ENCODE data around the gene ADAMTS16. TPM values are rescaled to one million over a fixed set of nuclear protein-coding genes. Genes with fewer than 3 reads are reported as not detected.

The ADAMTS16 gene
- total and polyA plus RNA-seq, 2 experiments from 2014 or later: 2.8 to 15.4 TPM

GRCh38 chr5:5276430-5276829, 136.3 kb downstream of the ADAMTS16 start:
- Histone ChIP-seq H3F3A (replicated peaks; ENCODE audit: low read depth) (no peaks in the 10 kb centered on the region), H2AFZ (no peak overlapping the region), H3K4me1 (ENCODE audit: insufficient read depth) (peaks cover 5% of the 10 kb centered on the region; the same call in 1 of the 2 replicates), H3K36me3 (ENCODE audit: insufficient read depth) (no peaks in the 10 kb centered on the region), H3K9me2 (ENCODE audit: insufficient read depth) (no peaks in the 10 kb centered on the region), H3K27ac (ENCODE audit: low read depth) (no peak overlapping the region), H3K79me2 (replicated peaks; ENCODE audit: insufficient read depth) (no peaks in the 10 kb centered on the region), H3K4me2 (no peak overlapping the region), H3K4me3 (no peak overlapping the region), H4K20me1 (replicated peaks; ENCODE audit: insufficient read depth) (no peaks in the 10 kb centered on the region), H3K27me3 (ENCODE audit: insufficient read depth) (no peaks in the 10 kb centered on the region)
- Mint-ChIP-seq H3K27me3 (ENCODE audit: insufficient read depth, low read depth, poor library complexity) (peaks cover 2% of the 10 kb centered on the region), H3K4me1 (peaks cover 32% of the 10 kb centered on the region), H3K9me3 (no peaks in the 10 kb centered on the region), H3K36me3 (ENCODE audit: low read depth) (no peaks in the 10 kb centered on the region), H3K4me3 (no peak overlapping the region), H3K27ac (no peak overlapping the region)
- TF ChIP-seq POLR2AphosphoS5 (IDR thresholded peaks at IDR 0.05; ENCODE audit: low read depth): no peak
- no peak for TF ChIP-seq CREB1 (CRISPR knock-in tag; IDR thresholded peaks at IDR 0.05; ENCODE audit: low read depth)
- TF ChIP-seq ZNF462 (CRISPR knock-in tag; IDR thresholded peaks at IDR 0.05): no peak
- no peak for TF ChIP-seq EZH2phosphoT487 (IDR thresholded peaks at IDR 0.05; ENCODE audit: unreplicated experiment)
- TF ChIP-seq ETS1 (IDR thresholded peaks at IDR 0.05): no peak
- ATAC-seq (peak; percentile 65), DNase-seq (ENCODE audit: low spot score) (no peak)
